Endothelial cell of umbilical vein (primary cell): Measurements from ENCODE around the gene NXN. TPM values are rescaled to one million over a fixed set of nuclear protein-coding genes. Genes with fewer than 3 reads are reported as not detected.
A peak's percentile ranks its signal among the peaks of the same experiment; 100 is the strongest.

ENCODE experiments used
- BruUV-seq: library from RNA; stranded (reverse); fragments of 400-500 nt; replicated peaks from 2 replicates; lab custom pipeline; 2021; lab: Mats Ljungman, UMichigan
- CTCF ChIA-PET: fragments of 300-600, 350-600 bp; sonication (Branson Sonifier 250); formaldehyde crosslinking; loops from one replicate; lab custom pipeline; 2021; ENCODE audit warnings: antibody characterized with exemption, inconsistent platforms; lab: Charles Lee
- POLR2A ChIA-PET: fragments of 300-600, 350-600 bp; sonication (Branson Sonifier 250); formaldehyde crosslinking; loops from one replicate; lab custom pipeline; 2021; ENCODE audit warnings: antibody characterized with exemption, inconsistent platforms; lab: Charles Lee
- DNase-seq: peaks from one replicate; pipeline ENCODE4 v3.0.0-alpha.2; 2011; ENCODE audit warnings: low read depth, low spot score
- FAIRE-seq: peaks from 2 replicates; lab custom pipeline; 2011; peaks lifted over from hg19 to GRCh38; lab: Jason Lieb, UNC
- H2AFZ ChIP-seq: 2 replicates; pipeline ENCODE4 v1.6.0; 2012; ENCODE audit warnings: low read depth, low read length, control low read depth, inconsistent platforms
- H3K27ac ChIP-seq: 2 replicates; pipeline ENCODE4 v1.5.1; 2011; ENCODE audit warnings: low read depth, mild to moderate bottlenecking, control low read depth, low read length, moderate library complexity; ENCODE audit not compliant: insufficient read depth
- H3K27me3 ChIP-seq, 2 experiments: 2 replicates each; pipeline versions ENCODE4 v1.6.0 to v1.6.1; 2011; ENCODE audit warnings: low read length in 2 of 2, mixed read lengths in 1 of 2; ENCODE audit not compliant: control insufficient read depth in 2 of 2, insufficient read depth in 2 of 2
- H3K36me3 ChIP-seq, 2 experiments: 2 replicates in 1 of 2; 3 replicates in 1 of 2; pipeline ENCODE4 v1.5.1; 2011; ENCODE audit warnings: low read length in 2 of 2, mild to moderate bottlenecking in 1 of 2, moderate library complexity in 1 of 2; ENCODE audit not compliant: control insufficient read depth in 2 of 2, insufficient read depth in 2 of 2; ENCODE audit errors: extremely low read depth in 1 of 2
- H3K4me1 ChIP-seq: 3 replicates; pipeline ENCODE4 v1.5.1; 2011; ENCODE audit warnings: mild to moderate bottlenecking, low read length; ENCODE audit not compliant: control insufficient read depth, insufficient read depth; ENCODE audit errors: extremely low read depth
- H3K4me2 ChIP-seq: 2 replicates; pipeline ENCODE4 v1.6.1; 2011; ENCODE audit warnings: low read length, control low read depth, mixed read lengths; ENCODE audit not compliant: insufficient read depth
- H3K4me3 ChIP-seq, 3 experiments: fragments of 200-600 bp in 1 of 3; sonication (generic), shearing (Covaris generic) in 1 of 3; replicated peaks in 1 of 3; 2 replicates each; pipeline ENCODE4 v1.5.1; 2011 to 2016; ENCODE audit warnings: control low read depth in 3 of 3, low read length in 3 of 3, mild to moderate bottlenecking in 2 of 3, inconsistent platforms in 1 of 3, low read depth in 1 of 3, moderate library complexity in 1 of 3; ENCODE audit not compliant: insufficient read depth in 1 of 3
- H3K79me2 ChIP-seq: 2 replicates; pipeline ENCODE4 v1.6.0; 2012; ENCODE audit warnings: low read length, inconsistent platforms; ENCODE audit not compliant: control insufficient read depth, insufficient read depth
- H3K9ac ChIP-seq: replicated peaks from 2 replicates; pipeline ENCODE3; 2011; ENCODE audit warnings: low read length, control low read depth; ENCODE audit not compliant: insufficient read depth; ENCODE audit errors: extremely low read depth
- H3K9me1 ChIP-seq: replicated peaks from 3 replicates; pipeline ENCODE4 v1.6.0; 2011; ENCODE audit warnings: mild to moderate bottlenecking, low read length; ENCODE audit not compliant: control insufficient read depth, insufficient read depth; ENCODE audit errors: extremely low read depth
- H3K9me3 ChIP-seq: replicated peaks from 2 replicates; pipeline ENCODE4 v1.5.1; 2012; ENCODE audit warnings: low read length, inconsistent platforms; ENCODE audit not compliant: control insufficient read depth, insufficient read depth
- H4K20me1 ChIP-seq: replicated peaks from 2 replicates; pipeline ENCODE3; 2011; ENCODE audit warnings: mild to moderate bottlenecking, low read length; ENCODE audit not compliant: control insufficient read depth, insufficient read depth; ENCODE audit errors: extremely low read depth
- EZH2 ChIP-seq: IDR thresholded peaks from 2 replicates; pipeline ENCODE4 v1.6.1; 2012; ENCODE audit warnings: borderline replicate concordance, low read depth, mild to moderate bottlenecking, moderate library complexity, low read length, inconsistent platforms; ENCODE audit not compliant: severe bottlenecking
- FOS ChIP-seq: IDR thresholded peaks from 2 replicates; pipeline ENCODE4 v1.6.1; 2011; ENCODE audit warnings: mild to moderate bottlenecking, low read length, moderate library complexity, borderline replicate concordance; ENCODE audit not compliant: insufficient read depth
- GATA2 ChIP-seq: IDR thresholded peaks from 2 replicates; pipeline ENCODE4 v1.7.0; 2011; ENCODE audit warnings: low read depth, mild to moderate bottlenecking, moderate library complexity, mixed read lengths, low read length; ENCODE audit not compliant: insufficient read length, insufficient read depth
- JUN ChIP-seq: IDR thresholded peaks from 2 replicates; pipeline ENCODE4 v1.6.1; 2011; ENCODE audit warnings: borderline replicate concordance, low read depth; ENCODE audit not compliant: insufficient read length, insufficient read depth
- MYC ChIP-seq: IDR thresholded peaks from one replicate; pipeline ENCODE4 v1.6.1; 2011; ENCODE audit warnings: mild to moderate bottlenecking, low read depth, low read length
- POLR2A ChIP-seq: IDR thresholded peaks from 2 replicates; pipeline ENCODE4 v1.6.1; 2012; ENCODE audit warnings: low read depth, mild to moderate bottlenecking, control low read depth, low read length
- POLR2AphosphoS5 ChIP-seq: IDR thresholded peaks from 2 replicates; pipeline ENCODE4 v1.6.1; 2012; ENCODE audit warnings: low read depth, mild to moderate bottlenecking, control low read depth, low read length, moderate library complexity; ENCODE audit not compliant: insufficient read depth
- dilution Hi-C: fragments of 300-500 bp; cut with MboI; formaldehyde crosslinking; loops from one replicate; pipeline ENCODE4 v1.15.0; 2019; ENCODE audit warnings: low sequenced_read_pairs; ENCODE audit not compliant: extremely low pct_ligation_motif_present
- intact Hi-C: fragments of 100-400 bp; cut with micrococcal nuclease; formaldehyde crosslinking; loops from one replicate; pipeline ENCODE4 v1.10.0; 2022
- polyA plus RNA-seq, 4 experiments: library from polyadenylated mRNA; depleted of rRNA in 3 of 4; stranded (reverse) in 3 of 4; unstranded in 1 of 4; fragments of >200 nt; gene quantifications; 2 replicates each; pipeline versions ENCODE4 v1.2.1 to v1.2.3, GENCODE V29; 2011 to 2012; ENCODE audit warnings: missing spikeins in 1 of 4
- total RNA-seq: library from RNA; stranded (reverse); gene quantifications from 2 replicates; pipeline ENCODE4 v1.2.3, GENCODE V29; 2021
- TF ChIP-seq, protein P1 (sequence below): IDR thresholded peaks from 2 replicates; pipeline ENCODE4 v1.6.1; 2011; ENCODE audit not compliant: insufficient read depth, insufficient read length
- TF ChIP-seq, protein P2 (sequence below), 2 donors: IDR thresholded peaks; 1 replicate in 1 of 2; 2 replicates in 1 of 2; pipeline ENCODE4 v1.5.1; 2011; ENCODE audit warnings: low read length in 2 of 2, mild to moderate bottlenecking in 2 of 2, moderate library complexity in 2 of 2, control low read depth in 1 of 2, inconsistent platforms in 1 of 2, low read depth in 1 of 2; ENCODE audit not compliant: insufficient read depth in 1 of 2; ENCODE audit errors: extremely low read depth in 1 of 2

Gene NXN
- total and polyA plus RNA-seq, 2 donors (not counting 3 experiments of a cell fraction or from before 2014, with no cell fraction given) = 69.5 to 77.3 TPM

DNA sequence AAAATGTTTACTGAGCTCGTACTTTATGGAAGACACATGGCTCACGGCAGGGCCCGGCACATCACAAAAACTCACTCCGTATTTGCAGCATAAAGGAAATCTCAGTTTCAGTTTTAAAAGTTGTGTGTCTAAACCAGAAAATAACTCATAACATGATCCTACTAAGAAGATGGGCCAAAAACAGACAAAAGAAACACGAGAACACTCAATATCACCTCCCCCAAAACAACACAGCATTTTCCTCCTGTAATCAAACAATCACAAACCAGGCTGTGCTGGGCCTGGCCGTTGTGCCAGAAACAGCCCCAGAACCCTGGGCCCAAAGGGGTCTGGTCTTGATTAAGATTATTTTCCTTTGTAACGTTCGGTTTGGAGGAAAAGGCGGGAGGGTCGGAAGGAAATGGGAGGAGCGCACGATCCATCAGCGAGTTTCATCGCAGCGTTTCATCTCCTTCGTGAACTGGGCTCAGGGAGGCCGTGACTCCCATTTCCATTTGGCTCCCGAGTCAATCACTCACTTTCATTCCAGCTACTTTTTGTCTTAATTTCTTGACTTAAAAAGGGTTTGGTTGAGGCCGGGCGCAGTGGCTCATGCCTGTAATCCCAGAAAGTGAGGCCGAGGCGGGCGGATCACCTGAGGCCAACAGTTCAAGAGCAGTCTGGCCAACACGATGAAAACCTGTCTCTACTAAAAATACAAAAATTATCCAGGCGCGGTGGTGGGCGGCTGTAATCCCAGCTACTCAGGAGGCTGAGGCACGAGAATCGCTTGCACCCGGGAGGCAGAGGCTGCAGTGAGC lies 61.4 kb downstream of the NXN start:
- Histone ChIP-seq H3K9ac (peak overlapping the region; percentile 55), H3K4me3 (peak overlapping the region in 1 of 3 experiments; percentile 37), H2AFZ (peak overlapping the region; percentile 86), H3K9me3 (no peaks in the 10 kb centered on the region), H3K4me1 (peaks cover 23% of the 10 kb centered on the region), H3K27me3 (no peaks in the 10 kb centered on the region), H3K79me2 (no peaks in the 10 kb centered on the region), H3K36me3 (peaks cover 0 to 2% of the 10 kb centered on the region in 2 experiments), H4K20me1 (no peaks in the 10 kb centered on the region), H3K27ac (peak overlapping the region; percentile 76), H3K9me1 (no peaks in the 10 kb centered on the region), H3K4me2 (peak overlapping the region; percentile 85)
- BruUV-seq = TSS peak; percentile 80
- dilution Hi-C loops (no loop called here), intact Hi-C loops (loop anchor here (1.0 to 5.0 kb wide), 3 partner anchors 15 to 61 kb away; partner anchors contain the start of gene NXN)
- POLR2A ChIA-PET = no interaction called here
- CTCF ChIA-PET = interaction anchor here (0.6 to 3.9 kb wide), 9 partner anchors 8 to 94 kb away, joined by 3 to 18 read pairs (median 4); partner anchors contain the start of gene NXN
- FAIRE-seq (peak; percentile 83), DNase-seq (peak; percentile 77)
- TF ChIP-seq POLR2A (peak; percentile 50), POLR2AphosphoS5 (peak; percentile 27), MYC (no peak), JUN (no peak), GATA2 (peak; percentile 39), EZH2 (no peak), FOS (no peak)
- TF ChIP-seq, protein P1, sequence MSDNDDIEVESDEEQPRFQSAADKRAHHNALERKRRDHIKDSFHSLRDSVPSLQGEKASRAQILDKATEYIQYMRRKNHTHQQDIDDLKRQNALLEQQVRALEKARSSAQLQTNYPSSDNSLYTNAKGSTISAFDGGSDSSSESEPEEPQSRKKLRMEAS = no peak
- TF ChIP-seq, protein P2, sequence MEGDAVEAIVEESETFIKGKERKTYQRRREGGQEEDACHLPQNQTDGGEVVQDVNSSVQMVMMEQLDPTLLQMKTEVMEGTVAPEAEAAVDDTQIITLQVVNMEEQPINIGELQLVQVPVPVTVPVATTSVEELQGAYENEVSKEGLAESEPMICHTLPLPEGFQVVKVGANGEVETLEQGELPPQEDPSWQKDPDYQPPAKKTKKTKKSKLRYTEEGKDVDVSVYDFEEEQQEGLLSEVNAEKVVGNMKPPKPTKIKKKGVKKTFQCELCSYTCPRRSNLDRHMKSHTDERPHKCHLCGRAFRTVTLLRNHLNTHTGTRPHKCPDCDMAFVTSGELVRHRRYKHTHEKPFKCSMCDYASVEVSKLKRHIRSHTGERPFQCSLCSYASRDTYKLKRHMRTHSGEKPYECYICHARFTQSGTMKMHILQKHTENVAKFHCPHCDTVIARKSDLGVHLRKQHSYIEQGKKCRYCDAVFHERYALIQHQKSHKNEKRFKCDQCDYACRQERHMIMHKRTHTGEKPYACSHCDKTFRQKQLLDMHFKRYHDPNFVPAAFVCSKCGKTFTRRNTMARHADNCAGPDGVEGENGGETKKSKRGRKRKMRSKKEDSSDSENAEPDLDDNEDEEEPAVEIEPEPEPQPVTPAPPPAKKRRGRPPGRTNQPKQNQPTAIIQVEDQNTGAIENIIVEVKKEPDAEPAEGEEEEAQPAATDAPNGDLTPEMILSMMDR (IDR thresholded peaks at IDR 0.05; ENCODE audit: extremely low read depth in 1 of 2, insufficient read depth in 1 of 2, low read depth in 1 of 2, low read length in 2 of 2) = no peak
